Hepatocyte (in vitro differentiated cells): Measurements from ENCODE around the gene ARHGEF10L.

Source experiments
- CTCF ChIP-seq: fragments of 200-600 bp; sonication (generic); IDR thresholded peaks from 2 replicates; pipeline ENCODE4 v1.5.1; 2016; ENCODE audit warnings: antibody characterized with exemption, mild to moderate bottlenecking; ENCODE audit not compliant: poor library complexity
- EZH2 ChIP-seq: fragments of 200-600 bp; sonication (generic); IDR thresholded peaks from 2 replicates; pipeline ENCODE4 v1.6.1; 2016; ENCODE audit warnings: antibody characterized with exemption, mild to moderate bottlenecking, borderline replicate concordance
- EZH2phosphoT487 ChIP-seq: fragments of 200-600 bp; sonication (generic); IDR thresholded peaks from one replicate; pipeline ENCODE4 v1.6.1; 2018; ENCODE audit warnings: antibody characterized with exemption, mild to moderate bottlenecking, low read depth, moderate library complexity; ENCODE audit not compliant: unreplicated experiment, severe bottlenecking

GRCh38 chr1:17706445-17706844, 166.9 kb downstream of the ARHGEF10L start:
- no peak for TF ChIP-seq CTCF
- no peak for TF ChIP-seq EZH2
- TF ChIP-seq EZH2phosphoT487: no peak
